Endothelial cell of umbilical vein (primary cell): ENCODE measurements around the gene JAG2.

Source experiments
- POLR2A ChIP-seq: IDR thresholded peaks from 2 replicates; pipeline ENCODE4 v1.6.1; 2012; ENCODE audit warnings: low read depth, mild to moderate bottlenecking, control low read depth, low read length
- TF ChIP-seq, protein P1 (sequence below), 2 donors: IDR thresholded peaks; 1 replicate in 1 of 2; 2 replicates in 1 of 2; pipeline ENCODE4 v1.5.1; 2011; ENCODE audit warnings: low read length in 2 of 2, mild to moderate bottlenecking in 2 of 2, moderate library complexity in 2 of 2, control low read depth in 1 of 2, inconsistent platforms in 1 of 2, low read depth in 1 of 2; ENCODE audit not compliant: insufficient read depth in 1 of 2; ENCODE audit errors: extremely low read depth in 1 of 2
- TF ChIP-seq, protein P2 (sequence below): IDR thresholded peaks from 2 replicates; pipeline ENCODE4 v1.6.1; 2011; ENCODE audit not compliant: insufficient read depth, insufficient read length

DNA sequence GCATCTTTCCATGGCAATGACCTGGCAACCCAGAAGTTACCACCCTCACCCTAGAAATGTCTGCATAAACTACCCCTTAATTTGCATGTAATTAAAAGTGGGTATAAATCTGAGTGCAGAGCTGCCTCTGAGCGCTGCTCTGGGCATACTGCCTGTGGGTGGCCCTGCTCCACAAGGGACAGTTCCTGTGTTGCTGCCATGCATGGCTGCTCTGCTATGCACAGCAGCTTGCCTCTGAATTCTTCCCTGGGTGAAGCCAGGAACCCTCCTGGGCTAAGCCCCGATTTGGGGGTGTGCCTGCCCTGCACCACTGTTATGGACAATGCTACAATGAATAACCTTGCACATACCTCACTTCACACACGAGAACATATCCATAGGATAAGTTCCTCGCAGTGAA is 67.7 kb downstream of the JAG2 start:
- TF ChIP-seq, protein P1, sequence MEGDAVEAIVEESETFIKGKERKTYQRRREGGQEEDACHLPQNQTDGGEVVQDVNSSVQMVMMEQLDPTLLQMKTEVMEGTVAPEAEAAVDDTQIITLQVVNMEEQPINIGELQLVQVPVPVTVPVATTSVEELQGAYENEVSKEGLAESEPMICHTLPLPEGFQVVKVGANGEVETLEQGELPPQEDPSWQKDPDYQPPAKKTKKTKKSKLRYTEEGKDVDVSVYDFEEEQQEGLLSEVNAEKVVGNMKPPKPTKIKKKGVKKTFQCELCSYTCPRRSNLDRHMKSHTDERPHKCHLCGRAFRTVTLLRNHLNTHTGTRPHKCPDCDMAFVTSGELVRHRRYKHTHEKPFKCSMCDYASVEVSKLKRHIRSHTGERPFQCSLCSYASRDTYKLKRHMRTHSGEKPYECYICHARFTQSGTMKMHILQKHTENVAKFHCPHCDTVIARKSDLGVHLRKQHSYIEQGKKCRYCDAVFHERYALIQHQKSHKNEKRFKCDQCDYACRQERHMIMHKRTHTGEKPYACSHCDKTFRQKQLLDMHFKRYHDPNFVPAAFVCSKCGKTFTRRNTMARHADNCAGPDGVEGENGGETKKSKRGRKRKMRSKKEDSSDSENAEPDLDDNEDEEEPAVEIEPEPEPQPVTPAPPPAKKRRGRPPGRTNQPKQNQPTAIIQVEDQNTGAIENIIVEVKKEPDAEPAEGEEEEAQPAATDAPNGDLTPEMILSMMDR (IDR thresholded peaks at IDR 0.05; ENCODE audit: extremely low read depth in 1 of 2, insufficient read depth in 1 of 2, low read depth in 1 of 2, low read length in 2 of 2) = no peak
- no peak for TF ChIP-seq POLR2A
- TF ChIP-seq, protein P2, sequence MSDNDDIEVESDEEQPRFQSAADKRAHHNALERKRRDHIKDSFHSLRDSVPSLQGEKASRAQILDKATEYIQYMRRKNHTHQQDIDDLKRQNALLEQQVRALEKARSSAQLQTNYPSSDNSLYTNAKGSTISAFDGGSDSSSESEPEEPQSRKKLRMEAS = no peak
